ENCODE results near the gene EVC2. TPM values are rescaled to one million over a fixed set of nuclear protein-coding genes. Genes with fewer than 3 reads are reported as not detected.
"Not testable (repeated sequence)": the region's sequence is repeated elsewhere in the genome, so short reads cannot be mapped to it uniquely, and the experiment has no call there.

Gene EVC2
- total and polyA plus RNA-seq, 9 of the 15 experiments (the other 6 are each of a cell fraction or from before 2014, with no cell fraction given): 0.03 to 0.55 (median 0.38) TPM; not detected in 1

GRCh38 chr4:5609306-5610007 lies 98.9 kb downstream of the EVC2 start (continued):
- TF ChIP-seq RBM15 (IDR thresholded peaks at IDR 0.05; ENCODE audit: insufficient read depth, low read length) (no peak), SOX6 (IDR thresholded peaks at IDR 0.05) (no peak), FUS (optimal IDR thresholded peaks at IDR 0.05; ENCODE audit: low read depth, low read length) (no peak), SRSF1 (IDR thresholded peaks at IDR 0.05; ENCODE audit: low read depth, low read length) (no peak)

GRCh38 chr4:5593828-5594227 lies 114.5 kb downstream of the EVC2 start:
- H3K4me1 ChIP-seq (replicated peaks in 1 of 2; ENCODE audit: control insufficient read depth in 2 of 2, insufficient read depth in 2 of 2, low read length in 2 of 2); H3K27me3 ChIP-seq (ENCODE audit: control insufficient read depth in 2 of 2, insufficient read depth in 2 of 2, low read length in 2 of 2); H2AFZ ChIP-seq (ENCODE audit: low read depth, low read length); H3K4me2 ChIP-seq (ENCODE audit: insufficient read depth, low read length); H3K9me1 ChIP-seq (ENCODE audit: control insufficient read depth, insufficient read depth, low read length); H3K9ac ChIP-seq (ENCODE audit: insufficient read depth in 1 of 2, low read depth in 2 of 2, low read length in 2 of 2); in situ Hi-C loops (cut with MboI); DNase-seq (ENCODE audit: extremely low read depth in 1 of 4, low spot score in 3 of 4); H3K4me3 ChIP-seq; H3K36me3 ChIP-seq (ENCODE audit: control insufficient read depth, insufficient read depth, low read length); ATAC-seq; H3K9me3 ChIP-seq (replicated peaks; ENCODE audit: control insufficient read depth, insufficient read depth, low read depth, low read length); H4K20me1 ChIP-seq (replicated peaks; ENCODE audit: control insufficient read depth, insufficient read depth, low read length); FAIRE-seq; POLR2A ChIA-PET; H3K27ac ChIP-seq (ENCODE audit: extremely low read depth, low read depth, low read length); CTCF ChIA-PET (ENCODE audit: low intra/inter-chr PET ratio); H3K79me2 ChIP-seq (ENCODE audit: control insufficient read depth, insufficient read depth, low read length); BruUV-seq (replicated peaks); intact Hi-C loops (cut with micrococcal nuclease): not testable (repeated sequence)
- WGBS (ENCODE audit: insufficient coverage, low coverage, missing lambda C conversion rate): 6% methylated on average over 6 of the region's 10 CpGs
- TF ChIP-seq FOXA3 (CRISPR knock-in tag; conservative IDR thresholded peaks at IDR 0.05 in 1 of 2, IDR thresholded peaks at IDR 0.05 in 1 of 2): peak in 1 of 2 experiments; percentile 43; a peak in 1 of 4 replicates
